Panc1 (cell line): ENCODE data around the gene RGS10.

Experiments used
- CTCF ChIP-seq: fragments of 450-650 bp; IDR thresholded peaks from 2 replicates; pipeline ENCODE4 v1.5.1; 2017; ENCODE audit warnings: mild to moderate bottlenecking
- REST ChIP-seq, 2 experiments: IDR thresholded peaks; 2 replicates each; pipeline ENCODE4 v1.6.1; 2011 to 2012; ENCODE audit warnings: low read depth in 2 of 2, control low read depth in 1 of 2, low read length in 1 of 2, mild to moderate bottlenecking in 1 of 2, moderate library complexity in 1 of 2; ENCODE audit not compliant: insufficient read depth in 1 of 2

- TF ChIP-seq CTCF (no peak), REST (IDR thresholded peaks at IDR 0.05; ENCODE audit: insufficient read depth in 1 of 2, low read depth in 2 of 2, low read length in 1 of 2) (no peak)
Observed at GRCh38 chr10:119514819-119515218, 27.7 kb downstream of the RGS10 start.
